Activated CD8-positive, alpha-beta memory T cell treated with anti-CD3 and anti-CD28 coated beads for 4 hours (primary cell): ENCODE measurements around the gene CHAF1A.

Source experiments
- DNase-seq, 2 donors: peaks; one replicate each; pipeline ENCODE4 v3.0.0-alpha.2; 2020; ENCODE audit warnings: low read depth in 2 of 2

Gene CHAF1A

DNA sequence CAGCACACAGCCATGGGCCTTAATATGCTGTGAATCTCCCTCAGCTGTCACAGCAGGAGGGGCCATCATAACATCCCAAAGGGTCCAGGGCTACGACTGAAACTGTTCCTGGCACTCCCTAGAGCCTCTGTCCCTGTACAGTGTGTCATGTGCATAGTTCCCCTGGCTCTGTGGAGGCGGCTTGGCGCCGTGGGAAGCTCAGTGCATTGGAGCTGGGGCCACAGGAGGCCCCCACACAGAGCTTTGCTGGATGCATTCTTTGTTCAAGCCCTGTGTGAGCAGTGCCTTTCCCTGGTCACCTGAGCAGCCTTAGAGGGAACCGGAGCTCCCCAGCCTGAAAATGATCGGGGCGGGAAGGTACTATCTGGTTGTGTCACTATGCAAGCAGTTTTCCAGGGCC lies 33.8 kb downstream of the CHAF1A start:
- no peak for DNase-seq

DNA sequence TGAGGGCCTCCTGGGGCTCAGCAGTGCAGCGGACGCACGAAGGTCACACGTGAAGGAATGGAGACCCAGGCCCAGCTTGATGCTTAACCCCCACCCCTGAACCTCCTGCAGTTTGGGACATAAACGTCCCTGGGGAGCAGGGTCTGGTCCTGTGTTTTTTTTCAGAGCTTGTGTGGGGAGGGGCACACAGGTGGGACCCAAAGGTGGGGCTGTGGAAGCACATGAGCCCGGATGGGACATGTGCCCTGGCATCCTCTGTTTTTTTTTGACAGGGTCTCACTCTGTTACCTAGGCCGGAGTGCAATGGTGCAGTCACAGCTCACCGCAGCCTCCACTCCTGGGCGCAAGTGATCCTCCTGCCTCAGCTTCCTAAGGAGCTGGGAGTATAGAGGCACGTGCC lies 34.7 kb downstream of the CHAF1A start:
- no peak for DNase-seq

DNA sequence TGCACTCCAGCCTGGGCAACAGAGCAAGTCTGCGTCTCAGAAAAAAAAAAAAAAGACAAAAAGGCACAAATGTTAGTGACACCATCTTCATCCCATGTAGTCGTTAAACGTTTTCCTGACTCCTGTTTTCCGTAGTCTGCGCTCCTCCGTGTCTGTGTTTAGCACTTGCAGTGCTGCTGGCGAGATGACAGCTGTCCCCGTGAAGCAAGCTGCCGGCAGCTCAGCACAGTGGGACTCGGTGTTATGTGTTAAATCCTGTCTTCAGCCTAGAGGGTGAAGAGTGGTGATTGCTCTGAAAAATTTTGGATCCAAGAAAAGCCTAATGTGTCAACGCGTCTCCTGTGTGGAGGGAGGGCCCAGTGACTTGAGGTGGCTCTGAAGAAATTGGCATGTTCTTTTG lies 36.8 kb downstream of the CHAF1A start:
- no peak for DNase-seq

DNA sequence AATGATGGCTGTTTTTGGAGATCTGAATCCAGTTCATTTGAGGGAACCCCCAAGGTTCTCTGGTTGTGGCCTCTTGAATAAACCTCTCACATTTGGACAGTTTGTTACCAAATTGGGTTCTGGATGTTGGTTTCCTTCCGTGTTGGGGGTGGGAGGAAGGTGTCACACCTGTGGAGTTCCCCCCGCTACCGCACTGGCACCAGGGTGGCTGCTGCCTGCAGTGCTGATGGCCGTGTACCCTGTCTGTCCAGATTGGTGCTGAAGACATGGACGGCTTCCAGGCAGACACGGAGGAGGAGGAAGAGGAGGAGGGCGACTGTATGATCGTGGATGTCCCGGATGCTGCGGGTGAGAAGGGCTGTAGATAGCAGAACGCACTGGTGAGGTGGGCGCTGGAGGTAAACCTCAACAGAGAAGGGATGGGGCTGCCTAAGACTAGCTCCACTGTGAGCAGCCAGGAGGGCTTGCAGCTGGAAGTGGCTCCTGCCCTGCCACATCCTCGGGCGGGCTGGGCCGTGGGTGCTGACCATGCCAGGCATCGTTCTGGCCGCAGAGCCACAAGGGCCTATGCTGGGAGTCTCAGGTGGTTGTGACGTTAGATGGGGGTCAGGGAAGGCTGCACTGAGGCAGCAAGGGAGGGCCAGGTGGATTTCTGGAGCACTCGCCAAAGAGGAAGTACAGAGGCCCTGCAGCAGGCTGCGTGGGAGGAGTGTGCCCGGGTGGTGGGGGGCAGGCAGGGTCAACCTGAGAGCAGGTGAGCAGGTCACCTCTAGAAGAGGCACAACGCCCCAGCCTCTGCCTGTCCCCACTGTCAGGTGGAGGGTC lies 39.8 kb downstream of the CHAF1A start:
- no peak for DNase-seq

DNA sequence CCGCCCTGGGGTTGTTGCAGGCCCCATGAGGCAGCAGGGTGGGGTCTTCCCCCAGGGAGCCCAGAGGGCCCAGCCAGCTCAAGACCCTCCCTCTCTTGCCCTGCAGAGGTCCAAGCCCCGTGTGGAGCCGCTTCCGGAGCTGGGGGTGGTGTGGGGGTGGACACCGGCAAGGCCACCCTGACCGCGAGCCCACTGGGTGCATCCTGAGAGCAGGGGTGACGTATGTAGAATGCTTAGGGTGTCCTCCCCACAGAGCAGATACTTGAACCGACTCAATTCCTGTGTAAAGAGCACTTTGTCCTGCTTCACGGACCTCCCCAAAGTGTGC lies 40.3 kb downstream of the CHAF1A start:
- DNase-seq: no peak

DNA sequence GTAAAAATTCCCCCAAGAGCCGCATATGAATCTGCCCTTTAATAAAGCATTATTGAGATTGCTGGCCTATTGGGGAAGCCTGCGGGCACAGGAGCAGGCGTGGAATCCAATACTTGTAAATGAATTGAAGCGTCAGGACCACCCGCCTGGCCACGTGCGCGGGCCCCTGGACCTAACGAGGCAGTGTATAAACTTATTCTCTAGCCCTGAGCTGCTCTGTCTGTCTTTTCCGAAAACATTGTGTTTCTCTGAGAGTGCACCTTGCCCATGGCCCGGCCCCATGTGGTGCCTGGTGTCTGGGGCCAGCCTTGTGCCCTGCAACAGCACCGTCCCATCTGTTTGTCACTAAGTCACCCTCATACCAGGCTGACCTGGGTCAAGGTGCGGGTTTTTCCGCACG lies 40.7 kb downstream of the CHAF1A start:
- no peak for DNase-seq

DNA sequence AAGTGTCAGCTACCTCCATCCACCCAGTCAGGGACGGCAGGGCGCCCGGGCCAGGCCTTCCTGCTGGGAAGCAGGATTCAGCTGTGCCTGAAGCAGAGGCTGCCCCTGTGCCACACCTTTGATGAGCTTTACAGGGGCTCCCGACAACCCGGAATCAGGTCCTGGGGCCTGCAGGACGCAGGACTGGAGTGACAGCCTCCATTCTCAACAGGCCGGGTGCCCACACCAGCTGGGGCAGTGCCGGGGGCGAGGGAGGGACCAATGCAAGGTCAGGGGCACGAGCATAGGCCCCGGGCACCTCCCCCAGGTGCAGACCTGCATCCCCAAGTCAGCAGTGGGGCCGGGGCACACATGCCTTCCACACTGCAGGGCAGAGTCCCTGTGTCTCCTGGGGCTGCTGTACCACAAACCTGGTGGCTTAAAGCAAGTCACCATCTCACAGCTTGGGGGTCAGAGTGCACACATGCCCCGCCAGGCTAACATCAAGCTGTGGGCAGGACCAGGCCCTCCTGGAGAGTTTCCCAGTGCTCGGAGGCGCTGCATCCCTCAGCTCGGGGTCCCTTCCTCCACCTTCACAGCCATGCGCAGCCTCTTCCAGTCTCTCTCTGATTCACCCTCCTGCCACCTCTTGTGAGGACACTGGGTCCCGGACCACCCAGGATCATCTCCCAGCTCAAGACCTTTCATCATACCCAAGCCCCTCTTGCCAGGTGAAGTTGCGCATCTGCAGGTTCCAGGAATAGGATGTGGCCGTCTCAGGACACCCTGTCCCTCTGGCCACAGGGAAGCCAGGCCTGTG lies 41.7 kb downstream of the CHAF1A start:
- no peak for DNase-seq

DNA sequence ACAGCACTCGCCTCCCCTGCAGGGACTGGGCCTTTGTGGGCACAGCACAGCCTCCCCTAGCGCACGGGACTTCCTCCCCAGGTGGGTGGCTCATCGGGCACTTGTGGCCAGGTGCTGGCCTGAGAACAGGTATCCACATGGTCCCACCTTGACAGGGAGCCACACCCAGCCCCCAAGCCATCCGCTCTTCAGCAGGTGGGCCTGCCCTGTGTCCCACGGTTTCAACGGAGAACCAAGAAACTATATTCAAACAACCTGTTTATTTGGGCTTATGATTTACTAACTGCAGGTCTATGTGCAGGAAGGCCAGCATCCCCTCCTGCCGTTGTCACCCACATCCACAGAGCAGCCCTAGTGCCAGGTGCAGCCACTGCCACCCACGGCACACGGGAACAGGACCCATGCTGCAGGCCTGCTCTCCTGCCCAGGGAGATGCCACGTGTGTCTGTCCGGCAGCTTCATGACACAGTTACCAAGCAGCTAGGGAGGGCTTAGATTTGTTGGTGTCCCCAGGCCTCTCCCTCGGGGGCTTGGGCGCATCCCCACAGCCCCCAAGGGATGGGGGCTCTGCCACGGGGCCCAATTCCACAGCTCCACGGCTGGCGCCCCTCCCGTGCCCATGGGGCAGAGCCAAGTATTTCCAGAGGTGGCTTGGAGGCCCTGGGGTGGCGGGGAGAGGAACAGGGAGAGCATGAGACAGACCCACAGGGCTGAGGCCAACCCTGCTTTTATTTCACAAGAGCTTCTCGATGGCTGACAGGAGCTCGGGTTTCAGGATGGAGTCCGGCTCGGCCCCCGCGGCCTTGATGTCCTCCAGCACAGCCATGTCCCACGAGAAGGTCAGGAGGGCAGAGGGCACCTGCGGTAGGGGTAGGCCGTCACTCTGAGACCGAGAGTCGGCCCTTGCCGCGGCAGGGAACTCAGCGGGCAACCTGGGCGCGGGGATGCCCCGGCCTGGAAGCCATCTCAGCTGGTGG lies 42.6 kb downstream of the CHAF1A start:
- no peak for DNase-seq

DNA sequence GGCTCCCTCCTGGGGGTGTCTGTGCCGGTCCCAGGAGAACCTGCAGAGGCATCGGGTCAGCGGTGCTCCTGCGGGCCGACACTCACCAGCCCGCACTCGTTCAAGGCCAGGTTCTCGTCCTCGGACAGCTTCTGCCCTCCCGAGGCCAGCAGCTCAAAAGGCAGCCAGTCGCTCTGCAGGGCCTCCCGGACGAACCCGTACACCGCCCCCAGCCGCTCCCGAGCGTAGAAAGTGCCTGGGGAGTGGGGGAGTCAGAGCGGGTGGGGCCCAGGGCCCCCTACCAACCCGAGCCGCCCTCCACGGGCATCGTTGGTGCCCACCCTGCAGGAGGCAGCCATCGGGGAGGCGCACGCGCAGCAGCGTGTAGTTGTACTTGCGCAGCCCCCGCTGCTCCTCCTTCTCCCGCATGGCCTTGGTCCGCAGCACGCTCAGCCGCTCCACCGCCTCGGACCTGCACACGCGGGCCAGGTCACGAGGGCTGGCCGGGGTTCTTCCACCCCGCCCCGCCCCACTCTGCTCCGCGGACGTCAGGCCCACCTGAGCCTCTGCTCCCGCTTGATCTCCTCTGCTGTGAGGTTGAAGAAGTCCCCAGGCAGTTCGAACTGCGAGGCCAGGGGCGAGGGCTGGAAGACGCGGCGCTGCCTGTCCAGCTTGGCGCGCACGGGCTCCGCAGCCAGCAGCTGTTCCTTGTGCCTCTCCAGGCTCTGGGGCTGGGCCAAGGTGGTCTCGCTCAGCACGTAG lies 43.7 kb downstream of the CHAF1A start:
- no peak for DNase-seq

DNA sequence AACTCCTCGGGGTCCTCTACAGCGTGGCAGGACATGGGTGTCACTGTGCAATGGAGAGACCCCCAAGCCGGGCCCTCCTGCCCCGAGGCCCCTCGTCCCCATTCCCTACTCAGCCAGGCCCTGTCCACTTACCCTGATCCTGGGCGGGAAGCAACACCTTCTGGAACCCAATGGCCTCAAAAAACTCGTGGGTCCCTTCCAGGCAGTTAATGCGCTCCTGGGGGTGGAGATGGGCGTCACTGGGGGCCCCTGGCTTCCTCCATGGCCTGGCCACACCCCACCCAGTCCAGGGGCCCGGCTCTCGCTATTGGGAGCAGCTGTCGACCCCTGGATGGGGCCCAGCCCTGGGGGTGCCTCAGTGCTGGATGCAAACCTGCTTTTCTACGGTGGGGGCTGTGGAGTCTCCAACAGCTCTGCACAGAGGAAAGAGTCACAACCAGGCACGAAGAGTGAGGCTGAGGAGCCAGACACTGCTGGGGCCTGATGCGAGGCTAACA lies 44.3 kb downstream of the CHAF1A start:
- no peak for DNase-seq

DNA sequence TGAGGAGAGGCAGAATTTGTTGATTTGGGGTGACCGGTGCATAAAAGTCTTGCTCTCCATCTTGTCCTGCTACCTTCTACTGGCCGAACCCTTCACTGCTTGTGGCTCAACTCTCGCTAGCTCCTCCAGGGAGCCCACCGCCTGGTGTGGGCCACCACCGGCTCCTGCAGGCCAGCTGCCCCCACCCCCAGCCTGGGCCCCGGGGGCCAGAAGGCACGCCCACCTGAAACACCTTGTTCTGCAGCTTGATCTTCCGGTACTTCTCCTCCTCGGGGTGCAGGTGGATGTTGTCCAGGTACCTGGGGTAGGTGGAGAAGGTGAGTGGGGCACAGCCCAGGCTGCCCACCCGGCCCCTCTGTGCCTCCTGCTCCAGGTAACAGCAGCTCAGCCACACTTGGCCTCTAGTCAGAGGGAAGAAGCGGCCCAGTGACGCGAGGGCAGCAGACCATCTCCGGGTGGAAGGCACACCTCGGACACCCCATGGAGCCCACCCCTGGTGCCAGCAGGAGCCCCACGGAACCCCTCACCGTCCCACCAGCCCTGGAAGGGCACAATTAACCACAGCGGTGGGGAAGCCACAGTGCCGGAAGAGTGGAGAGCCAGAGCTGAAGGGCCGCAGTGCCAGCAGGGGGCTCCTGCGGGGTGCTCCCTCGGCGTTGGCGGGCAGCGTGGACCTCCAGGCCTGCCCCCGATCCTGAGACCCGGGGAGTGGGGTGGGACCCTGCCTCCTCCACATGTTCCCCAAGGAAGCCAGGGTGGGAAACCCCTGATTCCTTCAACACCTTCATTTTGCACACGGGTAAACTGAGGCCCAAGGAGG lies 45.1 kb downstream of the CHAF1A start:
- DNase-seq: no peak

DNA sequence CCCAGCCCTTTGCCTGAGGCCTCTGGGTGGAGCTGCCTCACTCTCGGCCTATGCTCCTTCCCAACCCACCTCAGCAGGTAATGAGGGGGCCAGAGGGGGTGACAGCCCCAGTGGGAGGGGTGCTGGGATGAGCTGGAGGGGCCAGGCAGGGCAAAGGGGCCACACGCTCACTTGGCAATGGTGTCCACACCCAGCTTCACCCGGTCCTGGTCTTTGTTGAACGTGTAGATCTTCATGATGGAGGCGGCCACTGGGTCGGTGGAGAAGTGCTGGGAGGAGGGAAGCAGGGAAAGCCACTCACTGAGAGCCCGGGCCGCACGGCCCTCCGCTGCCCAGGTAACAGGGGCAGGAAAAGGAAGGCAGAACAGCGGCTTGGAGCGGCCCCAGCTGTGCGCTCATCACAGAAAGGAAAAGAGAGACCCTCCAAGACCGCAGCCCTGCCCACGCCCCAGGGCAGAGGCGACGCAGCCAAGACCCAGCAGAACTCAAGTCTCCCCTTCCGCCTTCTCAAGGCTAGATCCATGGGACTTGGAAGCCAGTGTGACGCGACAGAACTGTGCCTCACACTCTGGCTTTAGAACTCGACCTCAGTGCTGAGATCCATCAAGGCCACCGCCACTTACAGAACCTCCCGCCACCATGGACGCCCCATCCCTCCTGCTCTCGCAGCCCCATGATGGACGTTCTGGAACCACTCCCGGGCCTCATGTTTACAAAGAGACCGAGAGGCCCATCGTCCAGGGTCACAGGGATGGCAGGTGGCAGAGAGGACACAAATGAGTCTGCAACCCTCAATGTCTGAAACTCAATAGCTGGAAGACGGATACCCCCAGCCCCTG lies 45.9 kb downstream of the CHAF1A start:
- DNase-seq: no peak

DNA sequence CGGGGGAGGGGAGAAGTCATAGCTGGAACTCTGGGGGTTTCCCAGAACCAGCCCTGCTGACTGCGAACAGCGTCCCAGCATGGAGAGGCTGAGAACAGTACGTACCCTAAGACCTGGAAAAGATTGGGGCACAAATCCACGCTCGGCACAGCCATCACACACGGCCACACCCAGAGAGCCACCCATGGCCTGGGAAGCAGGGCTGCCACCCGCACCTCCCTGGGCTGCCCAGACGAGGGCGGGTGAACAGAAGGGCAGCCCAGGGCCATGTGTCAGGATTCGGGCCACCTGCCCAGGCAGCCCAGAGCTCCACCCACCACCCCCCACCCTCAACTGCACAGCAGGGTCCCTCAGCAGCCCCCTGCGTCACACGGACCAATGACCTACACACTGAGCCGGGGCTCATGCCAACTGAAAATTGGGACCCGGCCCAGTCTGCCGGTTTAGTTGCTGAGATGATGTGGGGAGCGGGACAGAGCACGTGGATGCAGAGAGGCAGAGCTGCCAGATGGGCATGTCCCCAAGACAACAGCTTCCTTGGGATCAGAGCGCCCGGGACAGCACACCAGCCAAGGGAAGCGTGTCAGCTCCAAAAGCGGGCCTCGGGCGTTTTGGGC lies 46.7 kb downstream of the CHAF1A start:
- no peak for DNase-seq

DNA sequence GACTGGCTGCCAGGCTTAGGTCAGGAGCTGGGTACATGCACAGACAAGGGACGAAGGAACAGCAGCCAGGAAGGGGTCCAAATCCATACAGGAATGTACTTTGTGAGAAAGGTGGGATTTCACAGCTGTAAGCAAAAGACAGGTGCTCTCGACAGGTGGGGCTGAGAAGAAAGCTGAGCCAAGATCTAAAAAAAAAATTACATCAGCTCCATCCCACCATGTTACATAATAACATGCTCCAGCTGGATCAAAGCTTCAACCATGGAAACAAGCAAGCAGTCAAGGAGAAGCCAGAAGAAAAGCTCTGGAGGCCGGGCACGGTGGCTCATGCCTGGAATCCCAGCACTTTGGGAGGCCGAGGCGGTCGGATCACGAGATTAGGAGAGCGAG lies 47.2 kb downstream of the CHAF1A start:
- DNase-seq: no peak

DNA sequence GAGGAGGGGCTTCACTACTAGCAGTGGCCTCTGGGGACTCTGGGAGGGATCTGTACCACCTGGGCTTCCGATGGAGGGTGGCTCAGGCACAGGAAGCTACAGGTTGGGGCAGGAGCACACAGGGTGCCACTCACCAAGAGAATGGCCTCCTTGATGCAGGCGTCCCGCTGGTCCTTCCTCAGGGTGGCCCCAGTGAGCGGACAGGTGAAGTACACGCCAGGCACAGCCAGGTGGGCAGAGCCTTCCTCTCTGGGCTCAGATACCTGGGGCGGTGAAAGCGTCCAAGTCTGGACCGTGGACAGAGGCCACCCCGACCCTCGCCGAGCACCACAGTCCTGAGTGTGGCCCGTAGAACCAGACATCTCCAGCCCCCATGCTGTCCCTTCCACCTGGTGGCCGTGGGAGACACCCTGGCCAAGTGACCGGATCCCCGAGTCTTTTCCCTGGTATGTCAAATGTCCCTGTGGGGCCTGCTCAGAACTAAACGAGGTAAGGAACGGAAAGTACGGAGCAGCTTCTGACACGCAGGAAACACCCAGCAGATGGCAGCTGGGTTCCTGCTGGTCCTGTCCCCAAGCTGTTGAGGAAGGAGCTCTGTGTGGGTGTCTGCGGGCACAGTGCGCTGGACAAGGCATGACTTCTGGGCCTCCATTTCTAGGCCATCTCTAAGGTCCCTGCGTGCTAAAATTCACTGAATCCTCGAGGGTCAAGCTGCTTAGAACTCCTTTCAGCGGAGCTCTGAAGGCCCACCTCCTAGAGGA lies 50.0 kb downstream of the CHAF1A start:
- DNase-seq: no peak

DNA sequence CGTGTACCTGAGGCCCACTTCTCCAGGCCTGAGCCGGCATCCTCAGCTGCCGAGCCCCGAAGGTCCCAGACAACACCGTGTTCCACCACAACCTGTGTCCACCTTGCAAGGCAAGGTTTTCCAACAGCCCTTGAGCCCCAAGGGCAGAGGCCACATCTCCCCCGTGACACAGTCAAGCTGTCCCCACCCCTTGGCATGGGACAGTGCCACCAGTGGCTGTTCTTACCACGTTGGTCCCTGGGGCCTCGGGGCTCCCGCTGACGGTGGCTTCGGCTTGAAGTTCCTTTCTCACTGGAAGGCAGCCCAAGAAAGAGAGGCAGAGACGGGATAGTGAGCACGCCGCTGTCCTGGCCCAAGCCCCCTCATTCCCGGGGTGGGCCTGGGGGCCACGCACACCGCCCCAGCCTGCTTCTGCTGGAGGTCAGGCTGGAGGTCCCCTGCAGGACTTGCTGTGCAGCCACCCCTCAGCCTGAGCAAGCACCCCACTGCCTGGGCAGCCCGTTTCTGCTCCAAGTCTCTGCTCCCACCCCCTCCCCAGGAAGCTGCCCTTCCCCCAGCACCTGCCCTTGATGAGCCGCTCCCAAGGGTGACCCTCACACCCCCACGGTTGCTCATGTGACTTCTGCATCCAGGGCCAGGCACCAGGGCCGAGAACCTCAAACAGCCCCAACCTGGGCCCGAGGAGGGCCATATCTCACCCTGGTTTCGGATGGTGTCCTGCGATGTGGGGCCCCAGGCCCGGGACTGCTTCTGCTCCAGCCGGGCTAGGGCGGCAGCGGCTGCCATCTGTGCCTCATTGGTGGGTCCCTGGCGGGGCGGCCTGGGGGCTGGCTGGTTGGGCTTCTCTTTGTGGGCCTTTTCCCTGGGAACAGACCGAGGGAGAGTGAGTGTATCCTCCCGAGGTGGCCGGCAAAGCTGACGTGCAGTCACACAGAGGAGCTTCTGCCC lies 51.1 kb downstream of the CHAF1A start:
- no peak for DNase-seq
